GM19025 (cell line): Measurements from ENCODE around the gene ZMYND11.

Experiments used
- ATAC-seq: cut with Tn5 transposase; IDR thresholded peaks from one replicate; pipeline ENCODE4 v1.9.1; 2021; ENCODE audit warnings: mild to moderate bottlenecking, low read depth, moderate library complexity; ENCODE audit not compliant: unreplicated experiment

The ZMYND11 gene

DNA sequence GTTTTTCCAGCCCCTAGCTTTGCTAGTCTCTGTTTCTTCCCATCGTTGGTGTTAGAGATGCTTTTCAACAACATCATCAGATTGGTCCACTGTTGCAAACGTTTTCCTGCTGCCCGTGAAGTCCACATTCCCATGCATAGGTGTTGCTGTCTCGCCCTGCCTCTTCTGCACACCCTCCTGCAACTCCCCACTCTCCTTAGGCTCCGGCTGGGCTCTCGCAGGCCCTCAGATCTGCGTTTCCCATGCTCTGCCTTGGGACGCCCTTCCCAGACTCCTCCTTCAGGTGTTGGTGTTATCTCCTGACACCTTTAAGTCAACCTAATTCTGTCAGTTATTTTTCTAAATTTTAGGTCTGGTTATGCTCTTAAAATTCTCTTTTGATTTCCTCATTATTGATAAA is 55.0 kb downstream of the ZMYND11 start:
- no peak for ATAC-seq

DNA sequence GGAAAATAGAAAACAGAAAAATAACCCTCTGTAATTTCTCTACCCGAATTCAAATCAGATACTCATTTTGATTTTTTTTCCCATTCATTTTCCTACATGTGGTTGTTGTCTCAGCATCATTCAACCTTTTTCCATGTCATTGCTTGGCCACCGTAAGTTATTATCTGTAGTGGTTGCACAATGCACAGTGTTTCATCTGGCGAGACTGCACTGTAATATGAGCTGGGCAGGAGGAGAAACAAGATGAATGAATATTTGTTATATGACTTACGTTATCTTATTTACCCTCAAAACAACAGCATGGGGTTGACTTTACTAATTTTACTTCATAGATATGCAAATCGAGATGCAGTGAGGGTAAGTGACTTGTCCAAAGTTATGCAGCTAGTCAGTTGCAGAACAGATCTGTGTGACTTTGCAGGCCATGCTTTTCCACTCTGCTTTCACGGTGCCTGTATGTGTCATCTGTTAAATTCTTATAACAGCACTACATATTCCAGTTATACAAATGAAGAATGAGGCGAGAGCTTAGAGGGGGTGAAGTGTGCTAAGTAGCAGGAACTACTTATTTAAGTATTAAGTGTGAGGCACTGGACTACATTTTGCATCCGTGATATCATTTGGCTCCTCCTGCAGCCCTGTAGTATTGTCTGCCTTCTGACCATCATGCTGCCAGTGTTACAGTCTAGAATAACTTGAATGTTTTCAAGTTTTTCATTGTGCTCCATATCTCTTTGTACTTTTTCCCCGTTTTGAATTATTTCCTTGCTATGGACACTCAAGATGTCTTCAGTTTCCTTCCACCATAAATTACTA is 56.7 kb downstream of the ZMYND11 start:
- no peak for ATAC-seq

DNA sequence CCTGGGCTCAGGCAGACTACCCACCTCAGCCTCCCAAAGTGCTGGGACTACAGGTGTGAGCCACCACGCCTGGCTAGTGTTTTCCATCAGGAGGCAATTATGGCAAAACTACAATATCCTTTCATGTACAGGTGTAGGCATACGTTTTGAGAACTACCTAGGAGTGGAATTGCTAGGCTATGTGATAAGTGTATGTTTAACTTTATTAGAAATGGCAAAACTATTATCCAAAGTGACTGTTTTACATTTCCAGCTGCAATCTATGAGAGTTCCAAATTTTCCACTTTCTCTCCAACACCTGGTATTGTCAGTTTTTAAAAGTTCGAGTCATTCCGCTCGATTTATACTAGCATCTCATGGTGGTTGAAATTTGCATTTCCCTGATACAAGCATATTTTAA is 59.0 kb downstream of the ZMYND11 start:
- ATAC-seq = no peak

DNA sequence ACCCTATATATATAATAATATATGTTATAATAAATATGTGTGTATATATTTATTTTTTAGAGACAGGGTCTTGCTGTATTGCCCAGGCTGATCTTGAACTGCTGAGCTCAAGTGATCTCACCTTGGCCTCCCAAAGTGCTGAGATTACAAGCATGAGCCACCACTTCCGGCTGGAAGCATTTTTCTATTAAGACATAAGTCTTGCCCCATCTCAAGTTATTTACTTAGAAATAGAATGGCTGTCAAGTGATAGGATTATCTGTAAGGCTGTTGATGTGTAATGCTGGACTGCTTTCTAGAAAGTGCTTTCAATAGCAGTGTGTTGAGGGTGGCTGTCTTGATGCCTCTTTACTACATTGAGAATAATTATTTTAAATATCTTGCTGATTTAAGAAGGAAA is 65.2 kb downstream of the ZMYND11 start:
- no peak for ATAC-seq

DNA sequence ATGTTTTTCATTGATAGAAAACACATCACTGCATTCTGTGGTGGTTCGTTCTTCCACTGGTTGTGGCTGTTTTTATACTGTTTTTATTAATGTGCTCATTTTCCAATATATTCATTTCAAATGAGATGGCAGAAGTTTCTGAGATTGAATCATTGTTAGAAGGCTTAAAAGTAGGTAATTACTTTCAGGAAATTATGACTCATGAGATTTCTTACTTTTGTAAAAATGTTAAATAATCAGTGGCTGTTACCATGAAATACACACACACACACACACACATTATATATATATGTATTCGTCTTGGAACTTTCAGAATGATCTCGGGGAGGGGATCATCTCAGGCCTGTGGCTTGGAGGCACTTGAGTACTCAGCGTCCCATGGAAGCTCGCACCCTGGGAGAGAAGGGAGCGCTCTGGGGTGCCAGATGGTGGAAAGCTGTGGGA is 66.1 kb downstream of the ZMYND11 start:
- no peak for ATAC-seq

DNA sequence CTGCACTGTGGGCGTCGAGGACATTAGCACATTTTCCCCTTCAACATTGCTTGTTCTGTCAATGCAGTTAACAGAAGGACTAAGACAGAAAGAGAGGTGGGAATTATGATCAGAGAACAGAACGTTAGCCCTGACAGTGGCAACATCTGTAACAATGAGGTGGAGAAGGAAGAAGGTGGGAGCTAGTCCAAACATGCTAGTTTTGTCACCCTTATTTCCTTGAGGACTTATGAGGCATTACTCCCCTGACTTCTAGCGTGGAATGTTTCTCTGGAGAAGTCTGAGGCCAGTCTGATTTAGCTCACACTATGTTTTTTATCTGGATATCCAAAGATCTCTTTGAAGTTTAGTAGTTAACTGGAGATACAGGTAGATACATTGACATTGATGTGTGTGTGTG is 73.4 kb downstream of the ZMYND11 start:
- ATAC-seq = no peak

DNA sequence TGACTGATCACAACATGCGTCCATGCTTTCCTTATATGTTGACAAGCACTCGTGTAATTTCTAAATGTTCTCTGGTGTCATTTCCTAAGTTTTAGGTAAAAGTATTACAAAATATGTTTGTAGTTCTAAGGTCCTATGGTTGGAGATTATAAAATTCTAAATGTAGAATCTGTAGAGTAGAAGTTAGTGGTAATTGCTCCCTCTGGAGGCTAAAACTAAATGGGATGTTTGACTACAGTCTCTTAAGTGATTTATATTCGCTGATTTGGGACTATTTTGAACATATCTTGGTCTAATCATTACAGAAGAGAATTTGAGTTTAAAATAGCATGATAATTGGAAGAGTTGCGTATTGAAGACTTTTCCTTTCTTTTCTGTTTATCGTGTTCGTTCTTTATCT is 74.1 kb downstream of the ZMYND11 start:
- no peak for ATAC-seq

DNA sequence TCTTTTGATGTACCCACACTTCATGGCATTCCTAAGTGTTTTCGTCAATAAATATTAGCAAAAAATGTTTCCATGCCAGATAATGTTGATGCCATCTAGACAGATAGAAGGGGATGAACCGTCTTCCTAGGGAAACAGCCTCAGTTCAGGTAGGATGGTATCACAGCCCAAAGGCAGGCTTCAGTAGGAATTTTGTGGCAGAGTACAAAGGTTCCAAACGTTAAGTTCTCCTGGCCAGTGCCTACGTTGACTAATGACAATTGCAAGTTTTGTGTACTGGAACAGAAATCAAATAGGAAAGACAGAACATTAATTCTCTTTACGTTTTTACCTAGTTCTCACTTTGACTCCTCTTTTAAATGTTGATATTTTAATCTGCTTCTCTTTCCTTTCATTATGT is 75.0 kb downstream of the ZMYND11 start:
- no peak for ATAC-seq

DNA sequence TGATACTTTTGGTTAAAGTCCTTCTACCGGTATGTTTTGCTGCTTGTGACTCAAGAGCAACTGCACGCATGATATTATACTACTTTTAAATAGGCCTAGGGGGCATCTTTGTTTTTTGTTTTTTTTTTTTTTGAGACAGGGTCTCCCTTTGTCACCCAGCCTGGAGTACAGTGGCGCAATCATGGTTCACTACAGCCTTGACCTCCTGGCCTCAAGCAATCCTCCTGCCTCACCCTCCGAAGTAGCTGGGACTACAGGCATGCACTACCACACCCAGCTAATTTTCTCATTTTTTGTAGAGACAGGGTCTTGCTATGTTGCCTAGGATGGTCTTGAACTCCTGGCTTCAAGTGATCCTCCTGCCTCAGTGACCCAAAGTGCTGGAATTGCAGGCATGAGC is 80.2 kb downstream of the ZMYND11 start:
- ATAC-seq = no peak

DNA sequence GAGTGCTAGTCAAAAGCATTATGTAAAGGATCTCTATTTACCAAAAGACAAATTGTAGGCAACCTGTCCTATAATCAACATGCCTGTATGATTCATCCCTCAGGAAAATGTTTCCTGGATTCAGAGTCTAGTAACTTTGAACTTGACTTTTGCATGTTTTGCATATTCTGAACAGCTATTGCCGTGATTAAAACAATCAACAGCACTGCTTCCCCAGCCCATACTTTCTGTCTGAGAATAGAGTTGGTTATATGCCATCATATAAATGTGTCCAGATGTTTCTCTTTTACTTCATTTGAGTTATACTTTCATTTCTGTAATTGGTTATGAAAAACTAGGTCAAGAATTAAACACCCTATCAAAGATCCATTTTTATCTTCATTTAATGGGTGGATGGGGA is 83.5 kb downstream of the ZMYND11 start:
- no peak for ATAC-seq

DNA sequence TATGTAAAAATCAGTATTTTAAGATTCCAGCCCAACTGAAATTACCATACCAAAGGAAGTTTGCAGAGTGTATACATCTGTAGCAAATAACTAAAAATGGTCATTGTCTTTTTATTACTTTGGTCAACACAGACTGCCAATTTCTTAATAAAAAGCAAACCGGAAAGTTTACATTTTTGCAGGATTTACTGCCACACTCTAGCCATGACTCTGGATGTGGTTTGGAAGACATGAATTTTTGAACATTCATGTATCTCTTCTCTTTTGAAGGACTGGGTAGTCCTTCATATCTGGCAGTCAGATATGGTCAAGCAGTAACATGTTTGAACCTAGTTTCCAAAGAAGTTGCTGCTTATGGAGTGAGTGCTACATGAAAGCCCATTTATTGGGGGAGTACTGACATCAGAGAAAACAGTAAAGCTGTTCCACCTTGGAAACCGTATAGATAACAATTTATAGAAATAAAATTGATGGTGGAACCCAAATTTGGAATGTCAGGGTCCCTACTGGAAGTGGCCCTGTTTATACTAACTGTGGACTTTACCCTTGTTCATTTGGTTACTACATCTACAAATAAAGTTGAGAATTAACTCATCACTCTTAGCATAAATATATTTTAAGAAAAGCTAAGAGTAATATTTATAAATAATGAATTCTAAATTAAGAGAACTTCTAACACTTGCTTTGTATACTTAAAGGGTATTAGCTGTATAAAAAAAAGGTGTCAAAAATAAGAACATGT is 84.6 kb downstream of the ZMYND11 start:
- ATAC-seq = no peak

DNA sequence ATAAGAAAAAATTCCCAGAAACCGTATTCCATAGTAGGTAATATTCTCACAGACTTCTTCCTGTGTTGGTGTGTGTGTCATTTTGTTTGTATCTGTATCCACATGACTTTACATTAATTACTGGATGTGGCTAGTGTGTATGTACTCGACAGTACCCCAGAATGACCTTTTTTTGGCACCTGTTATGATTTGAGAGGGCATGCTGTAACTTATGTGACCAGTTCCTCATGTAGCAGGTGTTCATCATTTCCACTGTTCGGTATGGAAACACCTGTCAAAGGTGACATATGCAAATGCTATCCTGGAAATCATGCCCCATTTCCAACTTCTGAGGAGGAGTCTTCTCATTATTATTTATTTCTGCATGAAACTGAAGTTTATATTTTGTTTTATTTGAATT is 89.3 kb downstream of the ZMYND11 start:
- ATAC-seq = no peak

DNA sequence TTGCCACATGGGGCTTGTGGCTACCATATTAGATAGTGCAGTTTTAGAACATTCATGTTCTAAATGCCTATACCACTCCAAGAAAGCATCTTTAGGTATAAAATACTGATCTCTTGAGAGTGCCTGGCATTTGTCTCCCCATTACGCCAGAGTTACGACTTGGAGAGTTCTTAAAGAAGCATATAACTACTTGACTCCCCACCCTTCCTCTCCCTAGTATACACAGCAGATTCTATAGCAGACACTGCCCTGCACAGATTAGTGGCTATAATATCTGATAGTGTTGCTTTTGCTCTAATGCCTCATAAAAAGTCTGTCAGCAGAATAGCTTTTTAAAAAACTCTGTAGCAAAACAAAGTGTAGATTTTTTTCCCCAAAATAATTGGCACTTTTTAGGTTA is 90.8 kb downstream of the ZMYND11 start:
- ATAC-seq = no peak

DNA sequence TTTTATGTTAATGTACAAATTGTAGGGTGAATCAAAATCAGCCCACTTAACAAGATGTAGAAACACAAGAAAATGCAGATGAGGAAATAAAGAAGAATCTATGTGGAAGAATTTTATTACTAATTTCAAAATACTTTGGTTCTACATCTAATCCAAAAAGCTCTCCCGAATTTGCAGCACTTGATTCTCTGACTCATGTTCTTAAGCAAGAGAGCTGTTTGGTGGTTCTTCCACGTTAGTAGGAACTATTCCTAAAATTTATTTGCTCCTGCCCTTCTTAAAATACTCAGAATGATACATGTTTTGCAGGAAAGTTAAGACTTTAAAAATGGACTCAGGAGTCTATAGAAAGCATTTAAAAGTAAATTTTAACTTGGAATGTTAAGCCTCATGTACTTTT is 91.8 kb downstream of the ZMYND11 start:
- ATAC-seq = no peak

DNA sequence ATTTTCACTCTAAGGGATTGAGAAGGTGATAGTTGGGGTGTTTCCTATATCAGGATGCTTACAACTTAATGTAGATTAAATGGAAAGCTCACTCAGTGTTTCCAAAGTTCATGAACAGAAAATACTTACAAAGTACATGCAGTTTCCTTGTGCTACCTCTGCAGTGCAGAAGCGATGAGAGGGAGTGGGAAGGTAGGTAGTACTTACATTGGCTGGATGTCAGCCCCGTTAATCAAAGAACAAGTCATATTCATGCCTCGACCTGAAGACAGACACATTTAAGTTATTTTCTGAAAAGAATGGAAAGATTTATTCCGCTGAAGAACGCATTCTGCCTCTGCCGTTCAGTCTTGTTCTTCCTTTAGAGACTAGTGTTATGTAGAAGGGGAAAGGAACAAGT is 93.1 kb downstream of the ZMYND11 start:
- no peak for ATAC-seq

DNA sequence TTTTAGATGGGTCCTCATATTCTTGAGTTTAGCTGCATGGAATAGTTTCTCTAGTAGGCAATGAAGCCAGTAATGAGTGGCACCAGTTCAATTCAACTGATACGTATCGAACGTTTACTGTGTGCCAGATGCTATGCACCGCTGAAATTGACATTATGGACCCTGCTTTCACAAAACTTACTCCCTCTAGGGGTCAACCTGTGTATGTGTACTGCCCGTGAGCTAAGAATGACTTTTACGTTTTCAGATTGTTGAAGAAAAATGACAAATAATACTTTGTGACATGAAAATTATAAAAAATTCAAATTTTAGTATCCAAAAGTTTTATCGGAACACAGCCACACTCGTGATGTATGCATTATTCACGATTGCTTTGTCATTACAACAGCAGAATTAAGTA is 95.5 kb downstream of the ZMYND11 start:
- no peak for ATAC-seq

DNA sequence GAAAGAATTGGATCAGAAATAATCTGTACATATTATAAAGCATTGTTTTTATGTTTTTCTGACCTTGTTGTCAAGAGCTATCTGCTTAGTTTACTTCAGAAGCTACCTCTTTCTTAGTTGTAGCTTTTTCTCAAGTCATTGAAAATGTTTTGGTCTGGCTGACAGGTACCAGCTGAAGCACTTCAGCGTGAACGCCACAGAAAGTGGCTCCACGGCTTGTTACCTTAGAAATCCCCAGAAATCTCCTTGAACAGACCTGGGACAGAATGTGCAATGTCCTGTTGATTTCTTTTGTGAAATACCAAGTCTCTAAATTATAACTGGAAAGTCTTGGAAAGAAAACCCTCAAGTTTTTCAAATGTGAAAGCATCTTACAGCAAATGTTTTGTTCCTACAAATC is 96.8 kb downstream of the ZMYND11 start:
- ATAC-seq = no peak

DNA sequence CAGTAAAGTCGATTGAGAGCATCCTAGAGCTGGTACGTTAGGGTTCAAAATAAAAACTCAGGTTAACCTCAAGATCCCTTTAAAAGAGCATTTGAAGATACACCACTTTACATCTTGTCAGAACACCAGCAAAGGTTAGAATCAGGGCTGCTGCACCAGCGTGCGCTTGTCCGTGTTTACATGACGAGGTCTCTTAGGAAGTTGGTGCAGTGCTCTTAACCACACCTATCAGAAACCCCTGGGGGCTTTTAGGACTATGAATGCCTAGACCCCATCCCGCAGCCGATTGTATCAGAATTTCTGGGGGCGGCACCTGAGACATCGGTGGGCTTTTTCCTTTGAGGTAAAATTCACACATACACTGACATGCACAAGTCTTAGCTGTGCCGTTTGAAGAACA is 97.6 kb downstream of the ZMYND11 start:
- no peak for ATAC-seq

DNA sequence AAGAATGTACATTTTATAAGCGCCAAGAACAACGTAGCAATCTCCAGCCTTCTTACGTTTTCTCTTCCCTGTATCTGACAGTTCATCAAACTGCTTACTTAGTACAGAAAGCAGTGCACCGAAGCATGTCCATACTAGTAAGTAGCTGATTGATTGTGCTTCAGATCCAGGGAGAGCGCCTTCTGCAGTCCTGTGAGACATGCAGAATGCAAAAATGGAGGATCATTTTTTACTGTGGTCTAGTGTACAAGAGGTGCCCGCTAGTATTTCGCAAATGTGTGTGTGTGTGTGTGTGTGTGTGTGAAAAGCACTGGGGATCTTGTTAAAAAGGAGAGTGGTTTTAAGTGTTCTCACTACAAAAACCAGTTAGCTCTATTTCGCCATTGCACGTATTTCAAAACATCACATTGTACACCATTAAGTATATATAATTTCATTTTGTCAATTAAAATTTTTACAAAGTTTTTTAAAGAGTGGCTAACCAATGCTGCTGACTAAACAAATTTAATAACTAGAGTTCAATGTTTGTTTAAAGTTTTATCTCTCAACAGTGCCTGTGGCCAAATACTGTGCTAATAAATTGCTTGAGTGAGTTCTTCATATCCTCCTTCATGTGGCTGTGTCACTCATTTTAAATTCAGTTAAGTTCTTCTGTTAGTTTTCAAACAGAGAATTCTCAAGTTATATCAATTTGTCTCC is 99.6 kb downstream of the ZMYND11 start:
- ATAC-seq = no peak

DNA sequence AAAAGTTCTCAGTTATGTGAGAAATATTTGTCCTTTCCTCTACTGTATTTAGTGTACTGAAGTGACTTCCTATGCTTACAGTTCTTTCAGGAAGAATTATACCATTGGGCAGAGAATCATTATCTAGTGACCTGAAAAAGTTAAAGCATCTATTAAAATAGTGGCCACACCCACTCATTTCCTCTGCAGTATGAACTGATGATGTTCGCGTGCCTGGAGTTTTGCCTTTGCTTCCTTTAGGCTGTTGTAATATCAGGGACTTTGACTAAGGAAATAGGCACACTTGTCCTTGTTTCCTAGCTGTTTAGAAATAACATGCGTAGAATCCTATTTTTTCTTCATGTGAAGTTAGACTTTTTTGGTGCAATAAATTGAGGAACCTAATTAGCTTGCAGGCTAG is 100.7 kb downstream of the ZMYND11 start:
- ATAC-seq = no peak

DNA sequence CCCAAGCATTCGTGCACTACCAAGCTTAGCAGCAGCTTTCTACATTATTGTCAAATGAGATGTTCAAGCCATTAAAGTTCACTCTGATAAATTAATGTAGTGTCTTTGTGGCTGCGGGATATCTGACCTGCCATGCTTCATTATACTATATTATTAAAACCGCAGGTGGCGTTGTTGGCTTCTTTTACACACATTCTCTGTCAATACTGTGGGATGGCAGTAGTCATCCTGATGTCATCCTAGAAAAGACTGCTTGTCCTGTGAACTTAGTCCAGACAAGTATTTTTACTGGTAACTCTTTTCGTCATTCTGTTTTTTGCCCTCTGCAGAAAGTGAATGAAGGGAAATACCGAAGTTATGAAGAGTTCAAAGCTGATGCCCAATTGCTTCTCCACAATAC is 103.9 kb downstream of the ZMYND11 start:
- ATAC-seq = no peak
